AG04449 (cell line): ENCODE results near the gene DTD1.

Source experiments
- CTCF ChIA-PET: fragments of 350-600 bp; formaldehyde crosslinking; extraction: SDS; loops from one replicate; lab custom pipeline; 2021; ENCODE audit warnings: antibody characterized with exemption; lab: Yijun Ruan, JAX
- POLR2A ChIA-PET: fragments of 400-600, 350-600 bp; formaldehyde crosslinking; extraction: SDS; loops from one replicate; lab custom pipeline; 2020; ENCODE audit warnings: antibody characterized with exemption, inconsistent platforms; lab: Yijun Ruan, JAX
- DNase-seq: peaks from one replicate; pipeline ENCODE4 v3.0.0-alpha.2; 2010; ENCODE audit warnings: low read depth, low spot score
- H3K4me3 ChIP-seq: 2 replicates; pipeline ENCODE4 v1.5.1; 2011; ENCODE audit warnings: low read depth, mild to moderate bottlenecking, control low read depth, low read length
- TF ChIP-seq, protein P1 (sequence below): IDR thresholded peaks from one replicate; pipeline ENCODE4 v1.5.1; 2011; ENCODE audit warnings: mild to moderate bottlenecking, moderate library complexity, low read length, control low read depth, inconsistent platforms; ENCODE audit not compliant: insufficient read depth; ENCODE audit errors: missing control alignments

DTD1 gene

DNA sequence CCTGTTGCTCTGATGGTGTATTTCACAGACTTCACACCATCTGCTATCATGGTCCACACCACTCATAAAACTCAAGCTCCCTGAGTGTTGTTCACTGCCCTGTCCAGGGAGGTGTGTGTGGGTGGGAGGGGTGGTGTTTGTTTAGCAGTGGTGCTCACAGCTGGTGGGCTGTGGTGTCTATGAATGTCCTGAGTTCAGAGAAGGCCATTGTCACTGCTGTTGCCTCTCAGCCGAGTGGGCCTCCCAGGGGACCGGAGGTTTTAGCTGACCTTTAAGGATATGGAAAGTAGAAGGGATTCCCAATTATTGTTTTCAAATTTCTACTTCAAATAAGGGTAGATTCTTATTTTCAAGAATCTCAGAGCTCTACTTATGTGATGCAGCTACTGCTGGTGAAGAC lies 45.6 kb downstream of the DTD1 start:
- TF ChIP-seq, protein P1, sequence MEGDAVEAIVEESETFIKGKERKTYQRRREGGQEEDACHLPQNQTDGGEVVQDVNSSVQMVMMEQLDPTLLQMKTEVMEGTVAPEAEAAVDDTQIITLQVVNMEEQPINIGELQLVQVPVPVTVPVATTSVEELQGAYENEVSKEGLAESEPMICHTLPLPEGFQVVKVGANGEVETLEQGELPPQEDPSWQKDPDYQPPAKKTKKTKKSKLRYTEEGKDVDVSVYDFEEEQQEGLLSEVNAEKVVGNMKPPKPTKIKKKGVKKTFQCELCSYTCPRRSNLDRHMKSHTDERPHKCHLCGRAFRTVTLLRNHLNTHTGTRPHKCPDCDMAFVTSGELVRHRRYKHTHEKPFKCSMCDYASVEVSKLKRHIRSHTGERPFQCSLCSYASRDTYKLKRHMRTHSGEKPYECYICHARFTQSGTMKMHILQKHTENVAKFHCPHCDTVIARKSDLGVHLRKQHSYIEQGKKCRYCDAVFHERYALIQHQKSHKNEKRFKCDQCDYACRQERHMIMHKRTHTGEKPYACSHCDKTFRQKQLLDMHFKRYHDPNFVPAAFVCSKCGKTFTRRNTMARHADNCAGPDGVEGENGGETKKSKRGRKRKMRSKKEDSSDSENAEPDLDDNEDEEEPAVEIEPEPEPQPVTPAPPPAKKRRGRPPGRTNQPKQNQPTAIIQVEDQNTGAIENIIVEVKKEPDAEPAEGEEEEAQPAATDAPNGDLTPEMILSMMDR, result no peak
- POLR2A ChIA-PET, result no interaction called here
- no peak overlapping the region for H3K4me3 ChIP-seq
- CTCF ChIA-PET, result interaction anchor here (0.6 to 2.1 kb wide), 13 partner anchors 10 to 1031 kb away, joined by 3 to 13 read pairs (median 5); no protein-coding TSS in a partner anchor
- DNase-seq, result no peak

DNA sequence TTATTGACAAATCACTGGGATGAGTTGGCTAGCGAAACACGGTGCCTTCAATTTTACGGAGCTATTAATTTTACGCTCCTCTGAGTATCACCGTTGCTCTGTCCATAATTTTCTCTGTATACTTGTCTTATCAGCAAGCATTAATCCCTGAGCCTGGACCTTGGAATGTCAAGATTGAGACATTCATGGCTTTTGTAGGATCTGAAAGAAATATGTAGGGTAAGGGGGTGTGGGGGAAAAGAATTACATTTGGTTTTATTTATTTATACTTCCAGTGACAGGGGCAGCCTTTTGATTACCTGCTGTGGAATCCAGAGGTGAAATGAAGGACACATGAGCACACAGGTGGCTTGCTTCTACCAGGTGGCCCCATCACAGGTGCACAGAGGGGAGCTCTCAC lies 46.6 kb downstream of the DTD1 start:
- TF ChIP-seq, protein P1, result no peak
- H3K4me3 ChIP-seq, result no peak overlapping the region
- DNase-seq, result no peak
- ChIA-PET POLR2A (no interaction called here), CTCF (interaction anchor here (1.0 to 1.6 kb wide), 6 partner anchors 9 to 949 kb away, joined by 3 to 7 read pairs (median 4); no protein-coding TSS in a partner anchor)

- CTCF ChIA-PET, result no interaction called here
- DNase-seq, result no peak
- POLR2A ChIA-PET, result no interaction called here
Measured at GRCh38 chr20:18635380-18635779, 47.5 kb downstream of the DTD1 start.

DNA sequence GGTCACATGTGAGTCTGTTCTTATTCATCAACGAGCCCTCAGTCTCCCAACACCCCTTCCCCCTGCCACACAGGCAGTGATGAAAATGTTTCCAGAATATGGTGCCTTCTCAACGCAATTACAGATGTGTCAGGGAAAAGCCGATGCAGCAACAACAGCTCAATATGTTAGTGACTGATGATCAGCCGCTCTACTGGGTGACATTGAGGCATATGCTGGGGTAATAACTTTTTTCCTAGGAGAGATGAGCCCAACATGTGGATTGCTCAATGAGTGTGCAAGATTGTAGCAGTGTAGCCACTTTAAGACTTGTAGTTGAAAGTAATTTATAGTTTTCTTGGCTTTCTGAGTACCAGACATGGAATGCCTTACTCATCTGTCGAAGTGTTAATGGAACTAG lies 49.4 kb downstream of the DTD1 start:
- ChIA-PET CTCF (interaction anchor here (3.2 kb wide), 1 partner anchor 8 kb away, joined by 9 read pairs; no protein-coding TSS in a partner anchor), POLR2A (no interaction called here)

More at GRCh38 chr20:18635380-18635779, 47.5 kb downstream of the DTD1 start:
- no peak overlapping the region for H3K4me3 ChIP-seq
- TF ChIP-seq, protein P1, result no peak

DNA sequence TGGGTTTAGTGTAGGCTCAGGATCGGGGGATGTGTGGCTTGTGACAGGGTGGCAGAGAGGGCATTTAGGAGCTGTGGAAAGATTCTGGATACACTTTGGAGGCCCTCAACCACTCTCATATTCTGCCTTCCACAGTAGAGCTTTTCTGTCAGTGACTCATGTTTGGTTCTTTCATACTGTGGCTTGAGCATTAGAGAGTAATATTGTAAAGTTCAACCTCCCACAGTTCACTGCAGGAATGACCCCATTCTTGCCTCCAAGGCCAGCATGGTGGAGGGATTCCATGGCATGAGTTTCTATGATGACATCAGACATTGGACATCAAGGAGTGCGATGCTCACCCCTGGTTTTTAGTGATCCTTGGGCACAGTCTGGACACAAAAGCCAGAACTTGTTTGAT lies 50.9 kb downstream of the DTD1 start:
- no peak overlapping the region for H3K4me3 ChIP-seq
- POLR2A ChIA-PET, result no interaction called here
- TF ChIP-seq, protein P1, result no peak
- no peak for DNase-seq
- CTCF ChIA-PET, result interaction anchor here (0.6 to 3.2 kb wide), 4 partner anchors 10 to 1471 kb away, joined by 3 to 9 read pairs (median 3); no protein-coding TSS in a partner anchor

More for the DNA sequence above, 49.4 kb downstream of the DTD1 start:
- H3K4me3 ChIP-seq, result no peak overlapping the region
- DNase-seq, result no peak
- TF ChIP-seq, protein P1, result no peak

- no peak overlapping the region for H3K4me3 ChIP-seq
- POLR2A ChIA-PET, result no interaction called here
- no peak for DNase-seq
- TF ChIP-seq, protein P1, result no peak
- CTCF ChIA-PET, result interaction anchor here (0.6 to 1.4 kb wide), 2 partner anchors 20 to 1470 kb away, joined by 3 read pairs; no protein-coding TSS in a partner anchor
Measured at GRCh38 chr20:18639501-18639979, 51.7 kb downstream of the DTD1 start.
